Keratinocyte (primary cell): ENCODE measurements around the gene MDFI.

Experiments
- CTCF ChIP-seq, 3 experiments: IDR thresholded peaks in 1 of 3; conservative IDR thresholded peaks in 1 of 3; optimal IDR thresholded peaks in 1 of 3; 2 replicates in 2 of 3; 3 replicates in 1 of 3; pipeline versions ENCODE3 to v1.5.1; 2011; ENCODE audit warnings: low read length in 3 of 3, mild to moderate bottlenecking in 3 of 3, moderate library complexity in 2 of 3, control low read depth in 1 of 3, inconsistent platforms in 1 of 3; ENCODE audit not compliant: insufficient read depth in 2 of 3; ENCODE audit errors: extremely low read depth in 1 of 3
- EZH2 ChIP-seq: IDR thresholded peaks from one replicate; pipeline ENCODE4 v1.6.1; 2012; ENCODE audit warnings: inconsistent platforms, mild to moderate bottlenecking, low read length, moderate library complexity

GRCh38 chr6:41679696-41680095 lies 41.4 kb downstream of the MDFI start:
- TF ChIP-seq CTCF (optimal IDR thresholded peaks at IDR 0.05 in 1 of 3, IDR thresholded peaks at IDR 0.05 in 1 of 3, conservative IDR thresholded peaks at IDR 0.05 in 1 of 3; ENCODE audit: extremely low read depth in 1 of 3, insufficient read depth in 2 of 3, low read length in 3 of 3): no peak
- no peak for TF ChIP-seq EZH2
